BJ (cell line): ENCODE results near the gene WFDC12. TPM values are rescaled to one million over a fixed set of nuclear protein-coding genes. Genes with fewer than 3 reads are reported as not detected.

ENCODE experiments used
- CTCF ChIA-PET: fragments of 350-600 bp; formaldehyde crosslinking; extraction: SDS; loops from one replicate; lab custom pipeline; 2021; ENCODE audit warnings: antibody characterized with exemption, inconsistent platforms; lab: Yijun Ruan, JAX
- POLR2A ChIA-PET: fragments of 300-600 bp; sonication (Branson Sonifier 250); formaldehyde crosslinking; extraction: SDS; loops from one replicate; lab custom pipeline; 2021; ENCODE audit warnings: antibody characterized with exemption; lab: Charles Lee
- DNase-seq: peaks from one replicate; pipeline ENCODE4 v3.0.0-alpha.2; 2011; ENCODE audit warnings: low read depth
- H3K27me3 ChIP-seq: 2 replicates; pipeline ENCODE4 v1.6.0; 2011; ENCODE audit warnings: low read length; ENCODE audit not compliant: control insufficient read depth, insufficient read depth
- H3K36me3 ChIP-seq: 2 replicates; pipeline ENCODE4 v1.5.1; 2011; ENCODE audit warnings: low read length; ENCODE audit not compliant: control insufficient read depth, insufficient read depth
- H3K4me3 ChIP-seq: 2 replicates; pipeline ENCODE4 v1.5.1; 2011; ENCODE audit warnings: low read depth, mild to moderate bottlenecking, control low read depth, low read length
- polyA plus RNA-seq: library from polyadenylated mRNA; depleted of rRNA; stranded (reverse); fragments of >200 nt; gene quantifications from 2 replicates; pipeline ENCODE4 v1.2.3, GENCODE V29; 2011
- TF ChIP-seq, protein P1 (sequence below): IDR thresholded peaks from 2 replicates; pipeline ENCODE4 v1.5.1; 2011; ENCODE audit warnings: low read depth, mild to moderate bottlenecking, control low read depth, inconsistent platforms, low read length, moderate library complexity; ENCODE audit not compliant: insufficient read depth

Gene WFDC12
- polyA plus RNA-seq, 1 experiment: not detected

DNA sequence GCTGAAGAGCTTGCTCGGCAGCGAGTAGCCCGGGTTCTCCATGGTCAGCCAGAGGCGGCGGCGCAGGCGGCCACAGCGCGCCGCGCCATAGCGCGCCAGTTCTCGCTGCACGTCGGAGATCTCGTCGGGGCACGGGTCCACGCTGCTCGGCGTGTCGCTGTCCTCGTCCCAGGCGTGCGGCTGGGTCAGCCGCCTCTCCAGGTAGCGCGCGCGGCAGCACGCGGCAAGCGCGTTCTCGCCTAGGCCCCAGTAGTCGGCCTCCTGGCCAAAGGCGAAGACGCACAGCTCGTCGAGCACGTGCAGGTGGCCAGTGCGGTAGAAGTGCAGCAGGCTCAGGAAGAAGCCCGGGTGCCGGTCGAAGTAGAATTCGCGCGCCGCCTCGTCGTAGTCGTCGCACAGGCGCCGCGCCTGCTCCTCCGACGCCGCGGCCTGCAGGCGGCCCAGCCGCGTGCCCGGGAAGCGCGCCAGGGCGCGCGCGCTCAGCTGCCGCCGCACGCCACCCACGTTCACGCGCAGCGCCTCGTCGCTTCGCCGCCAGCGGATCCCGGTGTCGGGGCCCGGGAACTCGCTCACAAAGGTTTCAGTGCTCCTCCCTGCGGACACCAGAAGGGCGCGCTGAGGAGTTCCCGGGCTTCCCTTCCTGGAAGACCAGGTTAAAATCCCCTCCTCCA is 26.0 kb downstream of the WFDC12 start:
- peaks cover 2% of the 10 kb centered on the region; the same call in 1 of the 2 replicates for H3K27me3 ChIP-seq
- no peaks in the 10 kb centered on the region for H3K36me3 ChIP-seq
- POLR2A ChIA-PET: no interaction called here
- no peak overlapping the region for H3K4me3 ChIP-seq
- no peak for DNase-seq
- TF ChIP-seq, protein P1, sequence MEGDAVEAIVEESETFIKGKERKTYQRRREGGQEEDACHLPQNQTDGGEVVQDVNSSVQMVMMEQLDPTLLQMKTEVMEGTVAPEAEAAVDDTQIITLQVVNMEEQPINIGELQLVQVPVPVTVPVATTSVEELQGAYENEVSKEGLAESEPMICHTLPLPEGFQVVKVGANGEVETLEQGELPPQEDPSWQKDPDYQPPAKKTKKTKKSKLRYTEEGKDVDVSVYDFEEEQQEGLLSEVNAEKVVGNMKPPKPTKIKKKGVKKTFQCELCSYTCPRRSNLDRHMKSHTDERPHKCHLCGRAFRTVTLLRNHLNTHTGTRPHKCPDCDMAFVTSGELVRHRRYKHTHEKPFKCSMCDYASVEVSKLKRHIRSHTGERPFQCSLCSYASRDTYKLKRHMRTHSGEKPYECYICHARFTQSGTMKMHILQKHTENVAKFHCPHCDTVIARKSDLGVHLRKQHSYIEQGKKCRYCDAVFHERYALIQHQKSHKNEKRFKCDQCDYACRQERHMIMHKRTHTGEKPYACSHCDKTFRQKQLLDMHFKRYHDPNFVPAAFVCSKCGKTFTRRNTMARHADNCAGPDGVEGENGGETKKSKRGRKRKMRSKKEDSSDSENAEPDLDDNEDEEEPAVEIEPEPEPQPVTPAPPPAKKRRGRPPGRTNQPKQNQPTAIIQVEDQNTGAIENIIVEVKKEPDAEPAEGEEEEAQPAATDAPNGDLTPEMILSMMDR: peak; percentile 30; the same call in 1 of the 2 replicates
- CTCF ChIA-PET: interaction anchor here (2.8 to 15.9 kb wide), 5 partner anchors 8 to 194 kb away, joined by 12 to 407 read pairs (median 46); no protein-coding TSS in a partner anchor

DNA sequence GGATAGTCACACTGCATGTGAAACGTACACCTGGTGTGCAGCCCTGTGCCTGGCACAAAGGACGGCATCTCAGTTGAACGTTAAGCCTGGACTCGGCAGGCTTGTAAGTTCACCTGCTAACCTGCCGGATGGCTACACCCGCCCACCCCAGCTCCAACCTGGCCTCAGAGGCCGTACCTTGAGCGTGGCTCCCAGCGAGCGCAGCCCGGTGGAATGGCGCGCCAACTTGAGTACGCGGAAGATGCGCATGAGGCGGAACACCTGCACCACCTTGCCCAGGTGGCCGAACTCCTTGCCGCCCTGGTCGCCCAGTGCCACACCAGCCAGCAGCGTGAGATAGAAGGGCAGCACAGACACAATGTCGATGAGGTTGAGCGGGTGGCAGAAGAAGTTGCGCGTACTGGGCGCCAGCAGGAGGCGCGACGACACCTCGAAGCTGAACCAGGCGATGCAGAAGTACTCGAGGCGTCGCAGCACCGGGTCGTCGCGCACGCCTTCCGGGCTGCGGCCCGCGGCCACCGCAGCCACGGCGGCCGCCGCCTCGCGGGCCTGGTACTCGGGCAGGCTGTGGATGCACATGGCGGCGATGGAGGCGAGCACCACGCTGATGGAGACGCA is 26.7 kb downstream of the WFDC12 start:
- Histone ChIP-seq H3K4me3 (no peak overlapping the region), H3K27me3 (peaks cover 2% of the 10 kb centered on the region; the same call in 1 of the 2 replicates), H3K36me3 (no peaks in the 10 kb centered on the region)
- no peak for DNase-seq
- CTCF ChIA-PET: interaction anchor here (1.1 to 15.9 kb wide), 7 partner anchors 8 to 195 kb away, joined by 3 to 407 read pairs (median 46); no protein-coding TSS in a partner anchor
- TF ChIP-seq, protein P1: peak; percentile 19; the same call in 1 of the 2 replicates
- POLR2A ChIA-PET: no interaction called here

DNA sequence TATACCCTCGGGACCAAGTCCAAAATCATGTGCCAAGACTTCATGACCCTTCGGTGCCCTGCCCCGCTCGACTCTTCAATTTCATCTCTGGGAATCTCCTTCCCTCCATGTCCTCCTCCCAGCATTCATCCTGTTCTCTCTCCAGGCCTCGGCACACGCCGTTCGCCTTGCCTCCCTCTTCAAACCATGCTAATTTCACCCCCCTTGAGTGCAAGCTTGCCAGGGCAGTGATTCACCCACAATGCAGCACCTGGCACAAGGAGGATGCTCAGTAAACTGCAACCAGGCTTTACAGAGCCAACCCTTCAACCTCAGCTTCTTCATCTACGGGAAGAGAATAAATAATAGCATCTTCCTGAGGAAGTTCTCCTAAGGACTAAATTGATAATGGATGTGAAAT is 27.5 kb downstream of the WFDC12 start:
- H3K27me3 ChIP-seq: peaks cover 2% of the 10 kb centered on the region; the same call in 1 of the 2 replicates
- ChIA-PET CTCF (interaction anchor here (0.7 to 15.9 kb wide), 21 partner anchors 9 to 233 kb away, joined by 3 to 407 read pairs (median 5); partner anchors contain the start of gene WFDC5), POLR2A (no interaction called here)
- no peak for DNase-seq
- H3K36me3 ChIP-seq: no peaks in the 10 kb centered on the region
- TF ChIP-seq, protein P1: no peak
- H3K4me3 ChIP-seq: no peak overlapping the region

DNA sequence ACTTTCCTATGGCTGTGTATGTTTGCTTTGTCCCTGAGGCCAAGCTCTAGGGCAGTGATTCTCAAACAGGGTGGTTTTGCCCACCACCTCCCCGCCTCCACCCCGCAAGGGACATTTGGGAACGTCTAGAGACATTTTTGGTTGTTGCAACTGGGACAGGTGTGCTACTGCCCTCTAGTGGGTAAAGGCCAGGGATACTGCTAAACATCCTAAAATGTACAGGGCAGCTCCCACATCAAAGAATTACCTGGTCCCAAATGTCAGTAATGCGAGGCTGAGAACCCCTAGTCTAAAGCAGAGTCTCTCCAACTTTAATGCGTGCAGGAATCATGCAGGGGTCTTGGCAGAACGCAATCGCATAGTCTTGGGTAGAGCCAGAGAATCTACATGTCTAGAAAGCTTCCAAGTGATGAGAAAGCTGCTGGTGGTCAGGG is 28.4 kb downstream of the WFDC12 start:
- POLR2A ChIA-PET: no interaction called here
- CTCF ChIA-PET: interaction anchor here (0.6 to 15.9 kb wide), 32 partner anchors 9 to 1373 kb away, joined by 3 to 407 read pairs (median 5); no protein-coding TSS in a partner anchor
- Histone ChIP-seq H3K27me3 (peaks cover 2% of the 10 kb centered on the region; the same call in 1 of the 2 replicates), H3K4me3 (no peak overlapping the region), H3K36me3 (no peaks in the 10 kb centered on the region)
- TF ChIP-seq, protein P1: peak; percentile 87
- DNase-seq: no peak
